ENCODE measurements around the gene MYOD1.

MYOD1 gene

GRCh38 chr11:17703951-17704350 lies 15.4 kb upstream of the MYOD1 start:
- peak; percentile 18 for DNase-seq

GRCh38 chr11:17707830-17708229 lies 11.5 kb upstream of the MYOD1 start:
- DNase-seq = no peak

- no peak for DNase-seq
Measured at GRCh38 chr11:17711836-17712235, 7.5 kb upstream of the MYOD1 start.

GRCh38 chr11:17713851-17714250 lies 5.5 kb upstream of the MYOD1 start:
- DNase-seq = no peak

- DNase-seq = no peak
Measured at GRCh38 chr11:17714356-17714854, 5.0 kb upstream of the MYOD1 start.

- DNase-seq = no peak
Measured at GRCh38 chr11:17714870-17715269, 4.5 kb upstream of the MYOD1 start.

GRCh38 chr11:17716807-17717206 lies 2.6 kb upstream of the MYOD1 start:
- no peak for DNase-seq

GRCh38 chr11:17718015-17718414 lies 1.4 kb upstream of the MYOD1 start:
- DNase-seq = no peak

GRCh38 chr11:17718510-17718962 lies 835 bp upstream of the MYOD1 start:
- no peak for DNase-seq

- DNase-seq = no peak
Measured at GRCh38 chr11:17719938-17720795, 796 bp downstream of the MYOD1 start.

- DNase-seq = no peak
Measured at GRCh38 chr11:17720796-17721171, 1.4 kb downstream of the MYOD1 start.

GRCh38 chr11:17721242-17721999 lies 2.0 kb downstream of the MYOD1 start:
- DNase-seq = no peak

- DNase-seq = peak; percentile 20
Measured at GRCh38 chr11:17722000-17722643, 2.8 kb downstream of the MYOD1 start.

- DNase-seq = no peak
Measured at GRCh38 chr11:17724020-17724908, 4.9 kb downstream of the MYOD1 start.

GRCh38 chr11:17725174-17725573 lies 5.8 kb downstream of the MYOD1 start:
- no peak for DNase-seq

GRCh38 chr11:17730137-17730536 lies 10.8 kb downstream of the MYOD1 start:
- no peak for DNase-seq

- peak; percentile 73 for DNase-seq
Measured at GRCh38 chr11:17730608-17731462, 11.5 kb downstream of the MYOD1 start.

GRCh38 chr11:17733261-17733660 lies 13.9 kb downstream of the MYOD1 start:
- DNase-seq = no peak

- peak; percentile 17 for DNase-seq
Measured at GRCh38 chr11:17734418-17734911, 15.1 kb downstream of the MYOD1 start, which contains the start of gene KCNC1. Gene KCNC1, plus strand, starts transcription at chr11:17734781. Its CDS starts 1,222 bp downstream, at chr11:17736003.

GRCh38 chr11:17734986-17735817 lies 15.8 kb downstream of the MYOD1 start:
- DNase-seq = peak; percentile 72
